MM.1S (cell line): ENCODE results near the gene FBN2.

ENCODE experiments used
- EZH2 ChIP-seq: fragments of 300-600 bp; sonication (generic); optimal IDR thresholded peaks from 2 replicates; pipeline ENCODE3; 2017; ENCODE audit warnings: low read depth, mild to moderate bottlenecking, antibody characterized with exemption, low read length, mixed read lengths
- EZH2phosphoT487 ChIP-seq: fragments of 300-600 bp; sonication (generic); IDR thresholded peaks from 2 replicates; pipeline ENCODE4 v1.6.1; 2018; ENCODE audit warnings: antibody characterized with exemption, low read length
- TF ChIP-seq, protein P1 (sequence below): fragments of 300-600 bp; sonication (generic); IDR thresholded peaks from 2 replicates; pipeline ENCODE4 v1.5.1; 2016; ENCODE audit warnings: antibody characterized with exemption, low read length, mixed read lengths

- TF ChIP-seq, protein P1, sequence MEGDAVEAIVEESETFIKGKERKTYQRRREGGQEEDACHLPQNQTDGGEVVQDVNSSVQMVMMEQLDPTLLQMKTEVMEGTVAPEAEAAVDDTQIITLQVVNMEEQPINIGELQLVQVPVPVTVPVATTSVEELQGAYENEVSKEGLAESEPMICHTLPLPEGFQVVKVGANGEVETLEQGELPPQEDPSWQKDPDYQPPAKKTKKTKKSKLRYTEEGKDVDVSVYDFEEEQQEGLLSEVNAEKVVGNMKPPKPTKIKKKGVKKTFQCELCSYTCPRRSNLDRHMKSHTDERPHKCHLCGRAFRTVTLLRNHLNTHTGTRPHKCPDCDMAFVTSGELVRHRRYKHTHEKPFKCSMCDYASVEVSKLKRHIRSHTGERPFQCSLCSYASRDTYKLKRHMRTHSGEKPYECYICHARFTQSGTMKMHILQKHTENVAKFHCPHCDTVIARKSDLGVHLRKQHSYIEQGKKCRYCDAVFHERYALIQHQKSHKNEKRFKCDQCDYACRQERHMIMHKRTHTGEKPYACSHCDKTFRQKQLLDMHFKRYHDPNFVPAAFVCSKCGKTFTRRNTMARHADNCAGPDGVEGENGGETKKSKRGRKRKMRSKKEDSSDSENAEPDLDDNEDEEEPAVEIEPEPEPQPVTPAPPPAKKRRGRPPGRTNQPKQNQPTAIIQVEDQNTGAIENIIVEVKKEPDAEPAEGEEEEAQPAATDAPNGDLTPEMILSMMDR: no peak
- TF ChIP-seq EZH2 (no peak), EZH2phosphoT487 (no peak)
Measured at GRCh38 chr5:128493657-128494329, 44.3 kb downstream of the FBN2 start.
